ENCODE measurements around the gene PSMD1. TPM values are rescaled to one million over a fixed set of nuclear protein-coding genes. Genes with fewer than 3 reads are reported as not detected.
A peak's percentile ranks its signal among the peaks of the same experiment; 100 is the strongest.

The PSMD1 gene
- total and polyA plus RNA-seq, 2 experiments from 2014 or later = 148 to 177 TPM

DNA sequence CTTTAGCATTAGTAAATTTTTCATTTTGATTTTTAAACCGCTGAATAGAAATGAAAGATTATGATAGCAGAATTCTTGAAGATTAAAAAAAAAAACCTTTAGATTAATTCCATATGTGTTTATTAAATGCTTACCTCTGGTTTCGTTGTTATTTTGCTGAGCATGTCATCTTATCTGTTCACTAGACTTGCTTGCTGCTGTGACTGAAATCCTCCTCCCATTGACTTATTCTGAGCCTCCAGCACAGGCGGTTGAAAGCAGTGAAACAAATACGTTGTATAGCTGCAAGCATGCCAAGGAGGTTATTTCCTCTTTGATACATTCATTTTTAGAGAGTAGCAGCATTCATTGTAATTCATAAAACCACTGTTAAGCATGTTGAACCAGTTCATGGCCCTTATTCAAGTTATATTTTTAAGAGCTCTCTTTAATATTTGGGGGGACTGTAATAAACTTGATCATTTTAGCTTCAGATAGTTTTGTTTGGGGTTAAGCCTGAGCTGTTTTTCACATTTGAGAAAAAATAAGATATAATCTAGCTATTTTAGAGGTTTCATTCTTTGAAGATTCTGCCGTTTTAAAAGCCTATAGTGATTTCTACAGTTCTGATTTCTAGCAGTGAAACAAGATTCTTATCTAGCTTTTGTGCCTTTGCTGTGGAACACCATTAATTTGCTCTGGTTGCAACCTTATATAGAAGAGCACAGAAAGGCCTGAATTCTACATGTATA, 68.3 kb downstream of the PSMD1 start, which contains the start of gene HTR2B:
HTR2B (minus strand) TSS at position 205 of the 731 bp plus-strand sequence. CDS start 1,278 bp downstream, outside the sequence.
- Mint-ChIP-seq H3K4me1 (peaks cover 28% of the 10 kb centered on the region), H3K9me3 (no peaks in the 10 kb centered on the region), H3K4me3 (no peak within 1 kb of the TSS), H3K36me3 (ENCODE audit: low read depth) (no peaks in the 10 kb centered on the region), H3K27me3 (ENCODE audit: insufficient read depth, low read depth, poor library complexity) (no peaks in the 10 kb centered on the region), H3K27ac (no peak within 1 kb of the TSS)
- Histone ChIP-seq H2AFZ (no peak within 1 kb of the TSS), H3K4me1 (ENCODE audit: insufficient read depth) (peaks cover 41% of the 10 kb centered on the region), H3K79me2 (replicated peaks; ENCODE audit: insufficient read depth) (0 out of 2 replicates have a peak, but pooled peaks cover 10% of the 10 kb centered on the region), H3K4me2 (peak within 1 kb of the TSS; percentile 54), H3K27ac (ENCODE audit: low read depth) (no peak within 1 kb of the TSS), H3F3A (replicated peaks; ENCODE audit: low read depth) (no peaks in the 10 kb centered on the region), H4K20me1 (replicated peaks; ENCODE audit: insufficient read depth) (no peaks in the 10 kb centered on the region; the same call in 1 of the 2 replicates), H3K4me3 (no peak within 1 kb of the TSS), H3K27me3 (ENCODE audit: insufficient read depth) (no peaks in the 10 kb centered on the region), H3K36me3 (ENCODE audit: insufficient read depth) (no peaks in the 10 kb centered on the region), H3K9me2 (ENCODE audit: insufficient read depth) (no peaks in the 10 kb centered on the region)
- DNase-seq (ENCODE audit: low spot score) (peak; percentile 17), ATAC-seq (no peak; the same call in 2 of the 3 replicates)
- TF ChIP-seq CREB1 (CRISPR knock-in tag; IDR thresholded peaks at IDR 0.05; ENCODE audit: low read depth) (no peak), ZNF331 (CRISPR knock-in tag; IDR thresholded peaks at IDR 0.05; ENCODE audit: low read depth) (no peak), ZNF114 (CRISPR knock-in tag; IDR thresholded peaks at IDR 0.05) (no peak), POLR2AphosphoS5 (IDR thresholded peaks at IDR 0.05; ENCODE audit: low read depth) (no peak), NANOG (IDR thresholded peaks at IDR 0.05; ENCODE audit: borderline replicate concordance) (no peak), STAT1 (IDR thresholded peaks at IDR 0.05; ENCODE audit: unreplicated experiment) (no peak), JUNB (IDR thresholded peaks at IDR 0.05; ENCODE audit: unreplicated experiment) (no peak), EZH2phosphoT487 (IDR thresholded peaks at IDR 0.05; ENCODE audit: unreplicated experiment) (no peak)
- TF ChIP-seq, protein P1, sequence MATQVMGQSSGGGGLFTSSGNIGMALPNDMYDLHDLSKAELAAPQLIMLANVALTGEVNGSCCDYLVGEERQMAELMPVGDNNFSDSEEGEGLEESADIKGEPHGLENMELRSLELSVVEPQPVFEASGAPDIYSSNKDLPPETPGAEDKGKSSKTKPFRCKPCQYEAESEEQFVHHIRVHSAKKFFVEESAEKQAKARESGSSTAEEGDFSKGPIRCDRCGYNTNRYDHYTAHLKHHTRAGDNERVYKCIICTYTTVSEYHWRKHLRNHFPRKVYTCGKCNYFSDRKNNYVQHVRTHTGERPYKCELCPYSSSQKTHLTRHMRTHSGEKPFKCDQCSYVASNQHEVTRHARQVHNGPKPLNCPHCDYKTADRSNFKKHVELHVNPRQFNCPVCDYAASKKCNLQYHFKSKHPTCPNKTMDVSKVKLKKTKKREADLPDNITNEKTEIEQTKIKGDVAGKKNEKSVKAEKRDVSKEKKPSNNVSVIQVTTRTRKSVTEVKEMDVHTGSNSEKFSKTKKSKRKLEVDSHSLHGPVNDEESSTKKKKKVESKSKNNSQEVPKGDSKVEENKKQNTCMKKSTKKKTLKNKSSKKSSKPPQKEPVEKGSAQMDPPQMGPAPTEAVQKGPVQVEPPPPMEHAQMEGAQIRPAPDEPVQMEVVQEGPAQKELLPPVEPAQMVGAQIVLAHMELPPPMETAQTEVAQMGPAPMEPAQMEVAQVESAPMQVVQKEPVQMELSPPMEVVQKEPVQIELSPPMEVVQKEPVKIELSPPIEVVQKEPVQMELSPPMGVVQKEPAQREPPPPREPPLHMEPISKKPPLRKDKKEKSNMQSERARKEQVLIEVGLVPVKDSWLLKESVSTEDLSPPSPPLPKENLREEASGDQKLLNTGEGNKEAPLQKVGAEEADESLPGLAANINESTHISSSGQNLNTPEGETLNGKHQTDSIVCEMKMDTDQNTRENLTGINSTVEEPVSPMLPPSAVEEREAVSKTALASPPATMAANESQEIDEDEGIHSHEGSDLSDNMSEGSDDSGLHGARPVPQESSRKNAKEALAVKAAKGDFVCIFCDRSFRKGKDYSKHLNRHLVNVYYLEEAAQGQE (IDR thresholded peaks at IDR 0.05; ENCODE audit: unreplicated experiment) = no peak
- TF ChIP-seq, protein P2, sequence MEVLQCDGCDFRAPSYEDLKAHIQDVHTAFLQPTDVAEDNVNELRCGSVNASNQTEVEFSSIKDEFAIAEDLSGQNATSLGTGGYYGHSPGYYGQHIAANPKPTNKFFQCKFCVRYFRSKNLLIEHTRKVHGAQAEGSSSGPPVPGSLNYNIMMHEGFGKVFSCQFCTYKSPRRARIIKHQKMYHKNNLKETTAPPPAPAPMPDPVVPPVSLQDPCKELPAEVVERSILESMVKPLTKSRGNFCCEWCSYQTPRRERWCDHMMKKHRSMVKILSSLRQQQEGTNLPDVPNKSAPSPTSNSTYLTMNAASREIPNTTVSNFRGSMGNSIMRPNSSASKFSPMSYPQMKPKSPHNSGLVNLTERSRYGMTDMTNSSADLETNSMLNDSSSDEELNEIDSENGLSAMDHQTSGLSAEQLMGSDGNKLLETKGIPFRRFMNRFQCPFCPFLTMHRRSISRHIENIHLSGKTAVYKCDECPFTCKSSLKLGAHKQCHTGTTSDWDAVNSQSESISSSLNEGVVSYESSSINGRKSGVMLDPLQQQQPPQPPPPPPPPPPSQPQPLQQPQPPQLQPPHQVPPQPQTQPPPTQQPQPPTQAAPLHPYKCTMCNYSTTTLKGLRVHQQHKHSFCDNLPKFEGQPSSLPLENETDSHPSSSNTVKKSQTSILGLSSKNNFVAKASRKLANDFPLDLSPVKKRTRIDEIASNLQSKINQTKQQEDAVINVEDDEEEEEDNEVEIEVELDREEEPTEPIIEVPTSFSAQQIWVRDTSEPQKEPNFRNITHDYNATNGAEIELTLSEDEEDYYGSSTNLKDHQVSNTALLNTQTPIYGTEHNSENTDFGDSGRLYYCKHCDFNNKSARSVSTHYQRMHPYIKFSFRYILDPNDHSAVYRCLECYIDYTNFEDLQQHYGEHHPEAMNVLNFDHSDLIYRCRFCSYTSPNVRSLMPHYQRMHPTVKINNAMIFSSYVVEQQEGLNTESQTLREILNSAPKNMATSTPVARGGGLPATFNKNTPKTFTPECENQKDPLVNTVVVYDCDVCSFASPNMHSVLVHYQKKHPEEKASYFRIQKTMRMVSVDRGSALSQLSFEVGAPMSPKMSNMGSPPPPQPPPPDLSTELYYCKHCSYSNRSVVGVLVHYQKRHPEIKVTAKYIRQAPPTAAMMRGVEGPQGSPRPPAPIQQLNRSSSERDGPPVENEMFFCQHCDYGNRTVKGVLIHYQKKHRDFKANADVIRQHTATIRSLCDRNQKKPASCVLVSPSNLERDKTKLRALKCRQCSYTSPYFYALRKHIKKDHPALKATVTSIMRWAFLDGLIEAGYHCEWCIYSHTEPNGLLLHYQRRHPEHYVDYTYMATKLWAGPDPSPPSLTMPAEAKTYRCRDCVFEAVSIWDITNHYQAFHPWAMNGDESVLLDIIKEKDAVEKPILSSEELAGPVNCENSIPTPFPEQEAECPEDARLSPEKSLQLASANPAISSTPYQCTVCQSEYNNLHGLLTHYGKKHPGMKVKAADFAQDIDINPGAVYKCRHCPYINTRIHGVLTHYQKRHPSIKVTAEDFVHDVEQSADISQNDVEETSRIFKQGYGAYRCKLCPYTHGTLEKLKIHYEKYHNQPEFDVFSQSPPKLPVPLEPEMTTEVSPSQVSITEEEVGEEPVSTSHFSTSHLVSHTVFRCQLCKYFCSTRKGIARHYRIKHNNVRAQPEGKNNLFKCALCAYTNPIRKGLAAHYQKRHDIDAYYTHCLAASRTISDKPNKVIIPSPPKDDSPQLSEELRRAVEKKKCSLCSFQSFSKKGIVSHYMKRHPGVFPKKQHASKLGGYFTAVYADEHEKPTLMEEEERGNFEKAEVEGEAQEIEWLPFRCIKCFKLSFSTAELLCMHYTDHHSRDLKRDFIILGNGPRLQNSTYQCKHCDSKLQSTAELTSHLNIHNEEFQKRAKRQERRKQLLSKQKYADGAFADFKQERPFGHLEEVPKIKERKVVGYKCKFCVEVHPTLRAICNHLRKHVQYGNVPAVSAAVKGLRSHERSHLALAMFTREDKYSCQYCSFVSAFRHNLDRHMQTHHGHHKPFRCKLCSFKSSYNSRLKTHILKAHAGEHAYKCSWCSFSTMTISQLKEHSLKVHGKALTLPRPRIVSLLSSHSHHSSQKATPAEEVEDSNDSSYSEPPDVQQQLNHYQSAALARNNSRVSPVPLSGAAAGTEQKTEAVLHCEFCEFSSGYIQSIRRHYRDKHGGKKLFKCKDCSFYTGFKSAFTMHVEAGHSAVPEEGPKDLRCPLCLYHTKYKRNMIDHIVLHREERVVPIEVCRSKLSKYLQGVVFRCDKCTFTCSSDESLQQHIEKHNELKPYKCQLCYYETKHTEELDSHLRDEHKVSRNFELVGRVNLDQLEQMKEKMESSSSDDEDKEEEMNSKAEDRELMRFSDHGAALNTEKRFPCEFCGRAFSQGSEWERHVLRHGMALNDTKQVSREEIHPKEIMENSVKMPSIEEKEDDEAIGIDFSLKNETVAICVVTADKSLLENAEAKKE (CRISPR knock-in tag; IDR thresholded peaks at IDR 0.05) = no peak
- TF ChIP-seq, protein P3, sequence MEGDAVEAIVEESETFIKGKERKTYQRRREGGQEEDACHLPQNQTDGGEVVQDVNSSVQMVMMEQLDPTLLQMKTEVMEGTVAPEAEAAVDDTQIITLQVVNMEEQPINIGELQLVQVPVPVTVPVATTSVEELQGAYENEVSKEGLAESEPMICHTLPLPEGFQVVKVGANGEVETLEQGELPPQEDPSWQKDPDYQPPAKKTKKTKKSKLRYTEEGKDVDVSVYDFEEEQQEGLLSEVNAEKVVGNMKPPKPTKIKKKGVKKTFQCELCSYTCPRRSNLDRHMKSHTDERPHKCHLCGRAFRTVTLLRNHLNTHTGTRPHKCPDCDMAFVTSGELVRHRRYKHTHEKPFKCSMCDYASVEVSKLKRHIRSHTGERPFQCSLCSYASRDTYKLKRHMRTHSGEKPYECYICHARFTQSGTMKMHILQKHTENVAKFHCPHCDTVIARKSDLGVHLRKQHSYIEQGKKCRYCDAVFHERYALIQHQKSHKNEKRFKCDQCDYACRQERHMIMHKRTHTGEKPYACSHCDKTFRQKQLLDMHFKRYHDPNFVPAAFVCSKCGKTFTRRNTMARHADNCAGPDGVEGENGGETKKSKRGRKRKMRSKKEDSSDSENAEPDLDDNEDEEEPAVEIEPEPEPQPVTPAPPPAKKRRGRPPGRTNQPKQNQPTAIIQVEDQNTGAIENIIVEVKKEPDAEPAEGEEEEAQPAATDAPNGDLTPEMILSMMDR (conservative IDR thresholded peaks at IDR 0.05; ENCODE audit: low read depth in 2 of 2) = no peak

Measured in GM23338 (cell line).